ENCODE measurements around the gene PAX7. TPM values are rescaled to one million over a fixed set of nuclear protein-coding genes. Genes with fewer than 3 reads are reported as not detected.
A peak's percentile ranks its signal among the peaks of the same experiment; 100 is the strongest.

Gene PAX7
- total and polyA plus RNA-seq, 8 donors, result not detected

GRCh38 chr1:18641005-18641941, 10.6 kb downstream of the PAX7 start:
- H3K4me3 ChIP-seq, result no peak overlapping the region
- TF ChIP-seq POLR2A (IDR thresholded peaks at IDR 0.05), result no peak
- no peak for TF ChIP-seq POLR2AphosphoS5 (IDR thresholded peaks at IDR 0.05)
- TF ChIP-seq EP300 (IDR thresholded peaks at IDR 0.05), result no peak
- TF ChIP-seq, protein P1, sequence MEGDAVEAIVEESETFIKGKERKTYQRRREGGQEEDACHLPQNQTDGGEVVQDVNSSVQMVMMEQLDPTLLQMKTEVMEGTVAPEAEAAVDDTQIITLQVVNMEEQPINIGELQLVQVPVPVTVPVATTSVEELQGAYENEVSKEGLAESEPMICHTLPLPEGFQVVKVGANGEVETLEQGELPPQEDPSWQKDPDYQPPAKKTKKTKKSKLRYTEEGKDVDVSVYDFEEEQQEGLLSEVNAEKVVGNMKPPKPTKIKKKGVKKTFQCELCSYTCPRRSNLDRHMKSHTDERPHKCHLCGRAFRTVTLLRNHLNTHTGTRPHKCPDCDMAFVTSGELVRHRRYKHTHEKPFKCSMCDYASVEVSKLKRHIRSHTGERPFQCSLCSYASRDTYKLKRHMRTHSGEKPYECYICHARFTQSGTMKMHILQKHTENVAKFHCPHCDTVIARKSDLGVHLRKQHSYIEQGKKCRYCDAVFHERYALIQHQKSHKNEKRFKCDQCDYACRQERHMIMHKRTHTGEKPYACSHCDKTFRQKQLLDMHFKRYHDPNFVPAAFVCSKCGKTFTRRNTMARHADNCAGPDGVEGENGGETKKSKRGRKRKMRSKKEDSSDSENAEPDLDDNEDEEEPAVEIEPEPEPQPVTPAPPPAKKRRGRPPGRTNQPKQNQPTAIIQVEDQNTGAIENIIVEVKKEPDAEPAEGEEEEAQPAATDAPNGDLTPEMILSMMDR (IDR thresholded peaks at IDR 0.05), result no peak
- H3K27me3 ChIP-seq, result peaks cover 82 to 100% (median 98%) of the 10 kb centered on the region in 3 donors
- no peak overlapping the region for H3K27ac ChIP-seq
- H3K36me3 ChIP-seq, result no peaks in the 10 kb centered on the region
- intact Hi-C loops (cut with DNase I; ENCODE audit: low total_unique reads), result no loop called here
- 3 to 5% (median 5%) methylated on average over 49 of the region's 49 CpGs for WGBS, 5 donors
- no peak for DNase-seq
- H3K4me1 ChIP-seq, result peaks cover 0 to 65% (median 31%) of the 10 kb centered on the region in 4 donors
- H3K9me3 ChIP-seq, result no peaks in the 10 kb centered on the region

DNA sequence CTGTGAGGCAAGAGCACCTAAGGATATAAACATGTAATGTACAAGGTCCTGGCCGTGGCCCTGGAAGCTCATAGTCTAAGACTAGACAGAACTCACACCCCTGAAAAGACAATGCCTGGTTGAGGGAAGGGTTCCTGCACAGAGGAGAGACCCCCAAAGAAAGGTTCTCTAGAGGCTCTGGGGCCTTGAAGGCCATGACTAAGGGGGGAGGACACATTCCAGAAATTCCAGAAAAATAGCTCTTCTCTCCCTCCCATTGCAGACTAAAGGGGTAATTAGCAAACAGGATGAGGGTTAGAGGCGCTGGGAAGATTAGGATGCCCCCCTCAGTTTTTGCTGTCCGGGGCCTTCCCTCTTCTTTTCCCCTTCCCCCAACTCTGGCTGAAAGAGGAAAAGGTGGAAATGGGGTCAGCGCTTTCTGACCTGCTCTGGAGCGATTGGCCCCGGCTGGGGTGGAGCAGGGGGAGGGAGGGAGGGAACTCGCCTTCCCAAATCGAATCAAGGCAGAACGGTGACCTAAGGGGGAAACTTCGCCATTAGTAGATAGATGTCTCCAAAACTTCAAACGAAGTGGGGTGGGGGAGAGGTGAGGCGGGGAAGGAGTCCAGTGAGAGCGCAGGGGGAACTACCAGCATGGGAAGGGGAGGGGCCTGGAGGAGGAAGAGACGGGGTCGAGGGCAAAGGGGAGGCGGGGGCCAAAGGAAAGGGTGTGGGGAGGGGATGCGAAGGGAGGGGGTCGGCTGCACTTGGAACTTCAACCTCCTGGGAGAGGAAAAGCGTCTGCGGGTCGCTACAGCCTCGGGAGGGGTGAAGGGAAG, 11.8 kb downstream of the PAX7 start:
- DNase-seq, result no peak
- H3K4me1 ChIP-seq, result peaks cover 5 to 69% (median 40%) of the 10 kb centered on the region in 4 donors
- no peaks in the 10 kb centered on the region for H3K36me3 ChIP-seq
- 1 to 5% (median 3%) methylated on average over 21 to 22 of the region's 22 CpGs for WGBS, 5 donors
- no peaks in the 10 kb centered on the region for H3K9me3 ChIP-seq
- H3K27ac ChIP-seq, result no peak overlapping the region
- intact Hi-C loops (cut with DNase I; ENCODE audit: low total_unique reads), result no loop called here
- no peak for TF ChIP-seq EP300 (IDR thresholded peaks at IDR 0.05)
- no peak overlapping the region for H3K4me3 ChIP-seq
- H3K27me3 ChIP-seq, result peaks cover 81 to 100% (median 98%) of the 10 kb centered on the region in 3 donors

GRCh38 chr1:18643154-18644012, 12.7 kb downstream of the PAX7 start:
- Histone ChIP-seq H3K36me3 (no peaks in the 10 kb centered on the region), H3K27me3 (peaks cover 77 to 100% (median 98%) of the 10 kb centered on the region in 3 donors), H3K9me3 (no peaks in the 10 kb centered on the region), H3K4me3 (peak overlapping the region in 1 of 4 donors; percentile 10), H3K27ac (no peak overlapping the region), H3K4me1 (peaks cover 5 to 69% (median 40%) of the 10 kb centered on the region in 4 donors)
- WGBS, 5 donors, result 2 to 3% (median 2%) methylated on average over 42 to 73 of the region's 73 CpGs
- TF ChIP-seq, protein P1 (IDR thresholded peaks at IDR 0.05), result no peak
- no peak for TF ChIP-seq EP300 (IDR thresholded peaks at IDR 0.05)
- no peak for DNase-seq
- intact Hi-C loops (cut with DNase I; ENCODE audit: low total_unique reads), result no loop called here

GRCh38 chr1:18644013-18644399, 13.4 kb downstream of the PAX7 start:
- TF ChIP-seq EP300 (IDR thresholded peaks at IDR 0.05), result no peak
- no peak for TF ChIP-seq POLR2AphosphoS5 (IDR thresholded peaks at IDR 0.05)
- TF ChIP-seq POLR2A (IDR thresholded peaks at IDR 0.05), result no peak
- Histone ChIP-seq H3K4me3 (no peak overlapping the region), H3K27me3 (peaks cover 78 to 100% (median 98%) of the 10 kb centered on the region in 3 donors), H3K36me3 (no peaks in the 10 kb centered on the region), H3K9me3 (no peaks in the 10 kb centered on the region), H3K4me1 (peaks cover 5 to 69% (median 40%) of the 10 kb centered on the region in 4 donors), H3K27ac (no peak overlapping the region)
- DNase-seq, result no peak
- intact Hi-C loops (cut with DNase I; ENCODE audit: low total_unique reads), result no loop called here
- 3 to 6% (median 4%) methylated on average over 13 to 22 of the region's 22 CpGs for WGBS, 5 donors
